IMR-90 (cell line): ENCODE data around the gene ZNF397. TPM values are rescaled to one million over a fixed set of nuclear protein-coding genes. Genes with fewer than 3 reads are reported as not detected.

Experiments used
- ATAC-seq: fragments of 200-7000 bp; cut with Tn5 transposase; 2 replicates; pipeline ENCODE4 v1.9.1; 2020; ENCODE audit warnings: low read depth, mild to moderate bottlenecking, moderate library complexity
- BruUV-seq: library from RNA; stranded (reverse); fragments of 400-500 nt; replicated peaks from 2 replicates; lab custom pipeline; 2021; lab: Mats Ljungman, UMichigan
- CTCF ChIA-PET: fragments of 300-600 bp; formaldehyde crosslinking; extraction: SDS; loops from one replicate; lab custom pipeline; 2021; ENCODE audit warnings: antibody characterized with exemption; lab: Yijun Ruan, JAX
- POLR2A ChIA-PET: fragments of 300-600 bp; sonication (Branson Sonifier 250); formaldehyde crosslinking; loops from one replicate; lab custom pipeline; 2022; ENCODE audit warnings: antibody characterized with exemption; ENCODE audit not compliant: unreplicated experiment; lab: Charles Lee
- DNase-seq: peaks from one replicate; pipeline ENCODE4 v3.0.0; 2013
- H2AFZ ChIP-seq: replicated peaks from 2 replicates; pipeline ENCODE3; 2013; ENCODE audit warnings: low read length, mild to moderate bottlenecking; ENCODE audit not compliant: poor library complexity
- H2AK5ac ChIP-seq: 2 replicates; pipeline ENCODE4 v1.6.1; 2013; ENCODE audit warnings: low read depth, low read length, inconsistent platforms
- H2AK9ac ChIP-seq: replicated peaks from 2 replicates; pipeline ENCODE3; 2013; ENCODE audit warnings: mild to moderate bottlenecking, low read depth, low read length, moderate library complexity; ENCODE audit not compliant: poor library complexity
- H2BK120ac ChIP-seq: 2 replicates; pipeline ENCODE4 v1.6.1; 2013; ENCODE audit warnings: low read depth, low read length, inconsistent platforms
- H2BK15ac ChIP-seq: 3 replicates; pipeline ENCODE4 v1.6.1; 2013; ENCODE audit warnings: low read depth, low read length, inconsistent platforms
- H2BK20ac ChIP-seq: 2 replicates; pipeline ENCODE4 v1.6.1; 2013; ENCODE audit warnings: low read depth, mild to moderate bottlenecking, inconsistent platforms, low read length, moderate library complexity
- H2BK5ac ChIP-seq: 2 replicates; pipeline ENCODE4 v1.6.1; 2013; ENCODE audit warnings: mild to moderate bottlenecking, low read depth, low read length, inconsistent platforms; ENCODE audit not compliant: poor library complexity, severe bottlenecking
- H3K14ac ChIP-seq: replicated peaks from 2 replicates; pipeline ENCODE4 v1.6.1; 2013; ENCODE audit warnings: low read depth, low read length, inconsistent platforms
- H3K18ac ChIP-seq: 2 replicates; pipeline ENCODE4 v1.6.1; 2013; ENCODE audit warnings: low read depth, low read length, control low read depth
- H3K23ac ChIP-seq: 2 replicates; pipeline ENCODE4 v1.6.1; 2013; ENCODE audit warnings: low read depth, low read length, inconsistent platforms
- H3K27ac ChIP-seq: 2 replicates; pipeline ENCODE4 v1.5.1; 2013; ENCODE audit warnings: mild to moderate bottlenecking, control low read depth, low read length; ENCODE audit not compliant: insufficient read depth
- H3K27me3 ChIP-seq: 2 replicates; pipeline ENCODE4 v1.6.1; 2013; ENCODE audit warnings: low read length; ENCODE audit not compliant: control insufficient read depth, insufficient read depth
- H3K36me3 ChIP-seq: 2 replicates; pipeline ENCODE4 v1.6.1; 2013; ENCODE audit warnings: low read length, mixed read lengths; ENCODE audit not compliant: control insufficient read depth, insufficient read depth
- H3K4ac ChIP-seq: 2 replicates; pipeline ENCODE4 v1.6.1; 2013; ENCODE audit warnings: low read depth, low read length, inconsistent platforms
- H3K4me1 ChIP-seq: 2 replicates; pipeline ENCODE4 v1.6.1; 2013; ENCODE audit warnings: low read length, mixed read lengths; ENCODE audit not compliant: control insufficient read depth, insufficient read depth
- H3K4me2 ChIP-seq: 2 replicates; pipeline ENCODE4 v1.6.1; 2013; ENCODE audit warnings: low read depth, mild to moderate bottlenecking, control low read depth, low read length, moderate library complexity
- H3K4me3 ChIP-seq: 2 replicates; pipeline ENCODE4 v1.5.1; 2013; ENCODE audit warnings: low read depth, mild to moderate bottlenecking, control low read depth, low read length, moderate library complexity; ENCODE audit not compliant: insufficient read depth
- H3K56ac ChIP-seq: 2 replicates; pipeline ENCODE4 v1.6.1; 2013; ENCODE audit warnings: low read length, inconsistent platforms; ENCODE audit not compliant: insufficient read depth; ENCODE audit errors: extremely low read depth
- H3K79me1 ChIP-seq, 2 experiments: 2 replicates each; pipeline ENCODE4 v1.6.1; 2013; ENCODE audit warnings: low read length in 2 of 2, inconsistent platforms in 1 of 2, low read depth in 1 of 2
- H3K9ac ChIP-seq: 2 replicates; pipeline ENCODE4 v1.6.1; 2013; ENCODE audit warnings: low read depth, low read length, control low read depth
- H3K9me1 ChIP-seq: 2 replicates; pipeline ENCODE4 v1.6.1; 2013; ENCODE audit warnings: low read length, inconsistent platforms; ENCODE audit not compliant: insufficient read depth
- H3K9me3 ChIP-seq: 2 replicates; pipeline ENCODE4 v1.6.1; 2013; ENCODE audit warnings: low read length; ENCODE audit not compliant: control insufficient read depth, insufficient read depth
- H4K20me1 ChIP-seq: 2 replicates; pipeline ENCODE4 v1.6.1; 2013; ENCODE audit warnings: low read length, inconsistent platforms; ENCODE audit not compliant: insufficient read depth
- H4K5ac ChIP-seq: 2 replicates; pipeline ENCODE4 v1.6.1; 2013; ENCODE audit warnings: mild to moderate bottlenecking, low read depth, low read length, control low read depth
- H4K8ac ChIP-seq, 2 experiments: 2 replicates each; pipeline ENCODE4 v1.6.1; 2013; ENCODE audit warnings: low read depth in 2 of 2, low read length in 2 of 2, control low read depth in 1 of 2, inconsistent platforms in 1 of 2
- H4K91ac ChIP-seq: 2 replicates; pipeline ENCODE4 v1.6.1; 2013; ENCODE audit warnings: low read depth, low read length, inconsistent platforms; ENCODE audit not compliant: insufficient read depth
- BHLHE40 ChIP-seq: fragments of 150-350 bp; IDR thresholded peaks from 2 replicates; pipeline ENCODE4 v1.6.1; 2016; ENCODE audit warnings: mild to moderate bottlenecking, low read depth, low read length
- CEBPB ChIP-seq: IDR thresholded peaks from 2 replicates; pipeline ENCODE4 v1.6.1; 2012; ENCODE audit warnings: low read depth, low read length, improper control_type of control experiment
- CHD1 ChIP-seq: IDR thresholded peaks from 2 replicates; pipeline ENCODE4 v1.6.1; 2012; ENCODE audit warnings: low read depth, low read length, improper control_type of control experiment
- FOS ChIP-seq: fragments of 150-350 bp; IDR thresholded peaks from 2 replicates; pipeline ENCODE4 v1.6.1; 2016; ENCODE audit warnings: low read depth, low read length
- MAFK ChIP-seq: IDR thresholded peaks from 2 replicates; pipeline ENCODE4 v1.6.1; 2012; ENCODE audit warnings: low read depth, low read length, improper control_type of control experiment
- MAZ ChIP-seq: IDR thresholded peaks from 2 replicates; pipeline ENCODE4 v1.6.1; 2012; ENCODE audit warnings: low read depth, mild to moderate bottlenecking, low read length, improper control_type of control experiment, moderate library complexity, borderline replicate concordance
- MXI1 ChIP-seq: IDR thresholded peaks from 2 replicates; pipeline ENCODE4 v1.6.1; 2012; ENCODE audit warnings: low read depth, mild to moderate bottlenecking, low read length, moderate library complexity, borderline replicate concordance
- NFE2L2 ChIP-seq: fragments of 150-350 bp; IDR thresholded peaks from 2 replicates; pipeline ENCODE4 v1.6.1; 2016; ENCODE audit warnings: low read depth, mild to moderate bottlenecking, low read length
- POLR2A ChIP-seq: IDR thresholded peaks from 2 replicates; pipeline ENCODE4 v1.6.1; 2012; ENCODE audit warnings: mild to moderate bottlenecking, low read depth, low read length
- RAD21 ChIP-seq: IDR thresholded peaks from 2 replicates; pipeline ENCODE4 v1.6.1; 2012; ENCODE audit warnings: low read length, improper control_type of control experiment
- RCOR1 ChIP-seq: IDR thresholded peaks from 2 replicates; pipeline ENCODE4 v1.6.1; 2012; ENCODE audit warnings: mild to moderate bottlenecking, low read length, improper control_type of control experiment; ENCODE audit not compliant: insufficient replicate concordance
- RFX5 ChIP-seq: IDR thresholded peaks from 2 replicates; pipeline ENCODE4 v1.8.0; 2012; ENCODE audit warnings: low read depth, mild to moderate bottlenecking, low read length, moderate library complexity
- SMC3 ChIP-seq: fragments of 150-350 bp; IDR thresholded peaks from 2 replicates; pipeline ENCODE4 v1.6.1; 2016; ENCODE audit warnings: low read depth, mild to moderate bottlenecking, antibody characterized with exemption, low read length, moderate library complexity
- WGBS, 2 experiments: methylation state at CpG; one replicate each; pipeline versions ENCODE4 v1.1.5 to v1.1.7; 2013; ENCODE audit warnings: missing lambda C conversion rate in 2 of 2; ENCODE audit not compliant: insufficient read length in 1 of 2; ENCODE audit errors: extremely low coverage in 2 of 2; 5-methylcytosine and 5-hydroxymethylcytosine counted together
- dilution Hi-C: fragments of 300-500 bp; cut with HindIII; formaldehyde crosslinking; loops from one replicate; pipeline ENCODE4 v1.14.3; 2018; ENCODE audit warnings: low sequenced_read_pairs; ENCODE audit not compliant: unreplicated experiment
- in situ Hi-C: fragments of 300-500 bp; cut with MboI; formaldehyde crosslinking; loops from 3 replicates; pipeline ENCODE4 v1.14.3; 2019; ENCODE audit warnings: low sequenced_read_pairs, inconsistent platforms, mixed read lengths
- intact Hi-C: fragments of 100-400 bp; cut with micrococcal nuclease; formaldehyde crosslinking; loops from 2 replicates; pipeline ENCODE4 v1.10.0; 2022
- polyA plus RNA-seq, 3 experiments: library from polyadenylated mRNA; depleted of rRNA; stranded (reverse); fragments of >200 nt; gene quantifications; 2 replicates each; pipeline ENCODE4 v1.2.3, GENCODE V29; 2012; ENCODE audit warnings: low replicate concordance in 1 of 3
- total RNA-seq: library from RNA; depleted of rRNA; stranded (reverse); fragments of >200 nt; gene quantifications from 2 replicates; pipeline ENCODE4 v1.2.3, GENCODE V29; 2012
- TF ChIP-seq, protein P1 (sequence below): fragments of 150-350 bp; IDR thresholded peaks from 2 replicates; pipeline ENCODE4 v1.6.1; 2016; ENCODE audit warnings: low read depth, mild to moderate bottlenecking, low read length, moderate library complexity, borderline replicate concordance
- TF ChIP-seq, protein P2 (sequence below): fragments of 150-350 bp; IDR thresholded peaks from 2 replicates; pipeline ENCODE4 v1.6.1; 2017; ENCODE audit warnings: mild to moderate bottlenecking, antibody characterized with exemption, low read length, low read depth
- TF ChIP-seq, protein P3 (sequence below): conservative IDR thresholded peaks from 2 replicates; pipeline ENCODE4 v1.5.1; 2012; ENCODE audit warnings: mild to moderate bottlenecking, low read depth, low read length, improper control_type of control experiment

Gene ZNF397
- total and polyA plus RNA-seq, 2 of the 4 experiments (the other 2 are of a cell fraction): 5.5 to 9.9 TPM

DNA sequence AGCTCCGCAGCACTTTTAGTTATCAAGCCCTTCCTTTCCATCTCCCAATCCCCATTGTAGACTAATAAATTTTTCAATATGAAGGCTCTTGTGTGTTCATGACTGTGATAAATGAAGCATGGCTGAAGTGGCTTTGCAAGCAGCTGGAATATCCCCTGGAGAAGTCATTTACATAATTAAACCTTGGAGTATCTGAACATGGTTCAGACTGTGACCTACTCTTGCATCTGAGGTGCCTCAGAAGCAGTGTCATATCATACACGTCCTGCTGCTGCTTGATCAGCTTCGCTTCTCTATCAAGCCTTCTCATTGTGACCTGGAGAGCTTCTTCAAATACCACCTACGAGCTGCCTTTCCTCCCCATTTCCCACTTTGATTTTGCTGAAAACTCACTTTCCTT, 48.4 kb upstream of the ZNF397 start:
- CTCF ChIA-PET: no interaction called here
- intact Hi-C loops: no loop called here
- in situ Hi-C loops: no loop called here

More for the DNA sequence above, 48.4 kb upstream of the ZNF397 start:
- Histone ChIP-seq H3K4me3 (no peak overlapping the region), H2AK9ac (no peak overlapping the region), H2BK15ac (no peak overlapping the region), H3K4me2 (no peak overlapping the region), H2BK120ac (no peak overlapping the region), H3K56ac (no peak overlapping the region), H3K79me1 (no peaks in the 10 kb centered on the region), H3K27me3 (peaks cover 2% of the 10 kb centered on the region; the same call in 1 of the 2 replicates), H4K91ac (no peak overlapping the region), H2BK5ac (no peak overlapping the region), H3K9me1 (no peaks in the 10 kb centered on the region), H2AFZ (peak overlapping the region; percentile 28), H3K36me3 (no peaks in the 10 kb centered on the region), H3K18ac (no peak overlapping the region), H4K8ac (no peak overlapping the region), H3K9me3 (no peaks in the 10 kb centered on the region), H3K23ac (no peak overlapping the region), H3K4ac (no peak overlapping the region), H2BK20ac (no peak overlapping the region), H3K4me1 (no peaks in the 10 kb centered on the region), H3K14ac (no peak overlapping the region), H4K20me1 (no peaks in the 10 kb centered on the region), H3K27ac (no peak overlapping the region), H3K9ac (no peak overlapping the region), H2AK5ac (no peak overlapping the region), H4K5ac (no peak overlapping the region)
- ATAC-seq (no peak), DNase-seq (no peak)
- BruUV-seq: no TSS peak
- TF ChIP-seq RFX5: no peak
- TF ChIP-seq FOS: no peak
- no peak for TF ChIP-seq RCOR1
- TF ChIP-seq CEBPB: no peak
- TF ChIP-seq, protein P1, sequence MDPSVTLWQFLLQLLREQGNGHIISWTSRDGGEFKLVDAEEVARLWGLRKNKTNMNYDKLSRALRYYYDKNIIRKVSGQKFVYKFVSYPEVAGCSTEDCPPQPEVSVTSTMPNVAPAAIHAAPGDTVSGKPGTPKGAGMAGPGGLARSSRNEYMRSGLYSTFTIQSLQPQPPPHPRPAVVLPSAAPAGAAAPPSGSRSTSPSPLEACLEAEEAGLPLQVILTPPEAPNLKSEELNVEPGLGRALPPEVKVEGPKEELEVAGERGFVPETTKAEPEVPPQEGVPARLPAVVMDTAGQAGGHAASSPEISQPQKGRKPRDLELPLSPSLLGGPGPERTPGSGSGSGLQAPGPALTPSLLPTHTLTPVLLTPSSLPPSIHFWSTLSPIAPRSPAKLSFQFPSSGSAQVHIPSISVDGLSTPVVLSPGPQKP: no peak
- no peak for TF ChIP-seq NFE2L2
- TF ChIP-seq BHLHE40: no peak
- no peak for TF ChIP-seq MAZ
- no peak for TF ChIP-seq RAD21
- TF ChIP-seq SMC3: no peak
- TF ChIP-seq CHD1: no peak
- TF ChIP-seq MAFK: no peak
- TF ChIP-seq, protein P2, sequence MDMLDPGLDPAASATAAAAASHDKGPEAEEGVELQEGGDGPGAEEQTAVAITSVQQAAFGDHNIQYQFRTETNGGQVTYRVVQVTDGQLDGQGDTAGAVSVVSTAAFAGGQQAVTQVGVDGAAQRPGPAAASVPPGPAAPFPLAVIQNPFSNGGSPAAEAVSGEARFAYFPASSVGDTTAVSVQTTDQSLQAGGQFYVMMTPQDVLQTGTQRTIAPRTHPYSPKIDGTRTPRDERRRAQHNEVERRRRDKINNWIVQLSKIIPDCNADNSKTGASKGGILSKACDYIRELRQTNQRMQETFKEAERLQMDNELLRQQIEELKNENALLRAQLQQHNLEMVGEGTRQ: no peak
- no peak for TF ChIP-seq POLR2A
- TF ChIP-seq, protein P3, sequence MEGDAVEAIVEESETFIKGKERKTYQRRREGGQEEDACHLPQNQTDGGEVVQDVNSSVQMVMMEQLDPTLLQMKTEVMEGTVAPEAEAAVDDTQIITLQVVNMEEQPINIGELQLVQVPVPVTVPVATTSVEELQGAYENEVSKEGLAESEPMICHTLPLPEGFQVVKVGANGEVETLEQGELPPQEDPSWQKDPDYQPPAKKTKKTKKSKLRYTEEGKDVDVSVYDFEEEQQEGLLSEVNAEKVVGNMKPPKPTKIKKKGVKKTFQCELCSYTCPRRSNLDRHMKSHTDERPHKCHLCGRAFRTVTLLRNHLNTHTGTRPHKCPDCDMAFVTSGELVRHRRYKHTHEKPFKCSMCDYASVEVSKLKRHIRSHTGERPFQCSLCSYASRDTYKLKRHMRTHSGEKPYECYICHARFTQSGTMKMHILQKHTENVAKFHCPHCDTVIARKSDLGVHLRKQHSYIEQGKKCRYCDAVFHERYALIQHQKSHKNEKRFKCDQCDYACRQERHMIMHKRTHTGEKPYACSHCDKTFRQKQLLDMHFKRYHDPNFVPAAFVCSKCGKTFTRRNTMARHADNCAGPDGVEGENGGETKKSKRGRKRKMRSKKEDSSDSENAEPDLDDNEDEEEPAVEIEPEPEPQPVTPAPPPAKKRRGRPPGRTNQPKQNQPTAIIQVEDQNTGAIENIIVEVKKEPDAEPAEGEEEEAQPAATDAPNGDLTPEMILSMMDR: no peak
- TF ChIP-seq MXI1: no peak
- dilution Hi-C loops: no loop called here
- POLR2A ChIA-PET: no interaction called here
- 82% methylated on average over 2 of the region's 4 CpGs; no CpG with 5 or more reads in 1 of the 2 experiments for WGBS, 2 experiments
